Iris pigment epithelial cell (primary cell): ENCODE measurements around the gene MTURN.

Experiments
- DNase-seq: peaks from one replicate; pipeline ENCODE4 v3.0.0-alpha.2; 2011; ENCODE audit warnings: low read depth

Gene MTURN

GRCh38 chr7:30136117-30136731 is 1.4 kb downstream of the MTURN start:
- no peak for DNase-seq

- DNase-seq: no peak
Measured at GRCh38 chr7:30136743-30137485, 2.1 kb downstream of the MTURN start.

DNA sequence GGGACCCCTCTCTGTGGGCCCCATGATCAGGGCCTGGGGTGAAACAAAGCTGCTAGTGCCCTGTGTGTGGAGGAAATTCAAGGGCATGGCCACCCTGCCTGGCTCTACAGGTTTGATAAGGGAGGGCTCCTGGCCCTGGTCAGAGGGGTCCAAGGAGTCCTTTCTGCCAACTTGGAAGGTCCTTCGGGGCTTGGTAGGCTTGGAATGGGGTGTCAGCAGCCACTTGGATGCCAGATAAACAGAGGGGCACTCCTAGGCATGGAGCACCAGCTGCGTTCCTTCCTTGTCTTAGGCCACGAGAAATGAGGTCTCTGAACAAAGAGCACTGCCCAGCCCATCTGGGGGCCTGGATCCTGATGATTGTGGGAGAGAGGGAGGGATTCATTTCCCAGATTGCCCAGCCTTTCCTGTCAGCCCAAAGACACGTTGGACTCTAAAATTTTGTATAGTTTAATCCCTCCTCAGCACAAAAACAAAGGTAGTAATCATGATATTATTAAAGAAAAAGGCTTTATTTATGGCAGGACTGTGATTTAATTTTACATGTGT is 5.1 kb downstream of the MTURN start:
- DNase-seq: no peak

GRCh38 chr7:30140456-30140855 is 5.7 kb downstream of the MTURN start:
- no peak for DNase-seq

GRCh38 chr7:30142710-30143109 is 7.9 kb downstream of the MTURN start:
- peak; percentile 49 for DNase-seq

DNA sequence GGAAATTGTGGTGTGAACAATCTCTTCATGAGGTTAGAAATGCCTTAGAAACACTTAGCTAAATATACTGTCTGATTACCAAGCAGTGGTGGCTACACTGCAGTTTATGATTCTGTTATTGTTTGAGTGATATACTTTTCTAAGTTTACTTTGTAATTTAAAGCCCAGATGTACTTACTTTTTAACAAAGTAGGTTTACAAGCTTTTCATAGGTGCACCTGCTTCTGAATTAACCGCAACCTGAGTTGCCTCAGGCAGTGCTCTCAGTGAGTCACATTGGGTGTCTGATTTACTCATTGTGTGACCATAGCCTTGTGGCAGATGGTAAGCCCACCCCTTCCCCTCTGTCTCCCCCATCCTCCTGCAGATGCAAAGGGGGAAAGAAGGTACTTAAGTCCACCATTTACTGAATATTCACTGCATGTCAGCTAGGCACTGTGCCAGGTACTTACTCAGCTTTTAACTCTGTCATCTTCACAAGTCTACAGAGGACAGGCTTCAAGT is 9.0 kb downstream of the MTURN start:
- peak; percentile 65 for DNase-seq

- DNase-seq: no peak
Measured at GRCh38 chr7:30144657-30145306, 10.0 kb downstream of the MTURN start.

DNA sequence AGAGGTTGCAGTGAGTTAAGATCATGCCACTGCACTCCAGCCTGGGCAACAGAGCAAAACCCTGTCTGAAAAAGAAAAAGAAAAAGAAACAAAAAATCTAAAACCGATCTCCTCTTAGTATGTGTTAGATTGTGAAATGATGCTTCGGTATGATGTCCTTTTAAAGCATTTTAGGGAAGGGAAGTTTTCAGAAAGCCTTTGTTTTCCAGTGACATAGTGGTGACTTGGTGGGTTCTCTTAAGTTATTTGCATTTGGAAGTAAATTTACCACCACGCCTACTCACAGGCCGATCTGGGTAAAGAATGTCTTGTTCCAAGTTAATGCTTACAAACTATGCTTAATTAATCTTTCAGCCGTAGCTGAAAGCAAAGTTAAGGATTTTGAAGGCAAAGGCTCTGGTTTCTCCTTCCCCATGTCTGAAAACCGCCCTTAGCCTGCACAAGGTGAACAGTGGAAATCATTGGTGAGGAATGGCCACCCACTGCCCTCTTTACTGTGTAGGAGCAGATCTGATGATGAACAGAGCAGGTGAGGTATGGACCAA is 10.7 kb downstream of the MTURN start:
- no peak for DNase-seq

- no peak for DNase-seq
Measured at GRCh38 chr7:30146127-30146612, 11.4 kb downstream of the MTURN start.

DNA sequence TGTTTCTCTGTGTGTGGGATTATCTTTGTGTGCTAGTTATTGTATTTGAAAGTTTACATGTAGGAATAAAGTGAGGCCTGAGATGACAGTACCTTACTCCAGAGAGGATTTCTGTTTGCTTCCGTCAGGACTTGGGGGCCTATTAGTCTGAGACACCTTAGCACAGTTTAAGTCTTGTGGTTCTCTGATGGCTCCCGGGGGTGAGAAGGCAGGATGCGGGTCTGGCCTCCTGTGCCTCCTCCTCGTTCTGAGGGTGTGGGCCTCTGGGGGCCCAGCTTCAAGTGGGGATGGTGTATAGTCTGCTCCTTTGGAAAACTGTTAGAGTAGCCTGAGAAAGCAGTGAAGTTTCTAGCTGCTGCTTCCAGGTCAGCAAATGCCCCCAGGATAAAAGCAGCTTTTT is 12.4 kb downstream of the MTURN start:
- DNase-seq: no peak

DNA sequence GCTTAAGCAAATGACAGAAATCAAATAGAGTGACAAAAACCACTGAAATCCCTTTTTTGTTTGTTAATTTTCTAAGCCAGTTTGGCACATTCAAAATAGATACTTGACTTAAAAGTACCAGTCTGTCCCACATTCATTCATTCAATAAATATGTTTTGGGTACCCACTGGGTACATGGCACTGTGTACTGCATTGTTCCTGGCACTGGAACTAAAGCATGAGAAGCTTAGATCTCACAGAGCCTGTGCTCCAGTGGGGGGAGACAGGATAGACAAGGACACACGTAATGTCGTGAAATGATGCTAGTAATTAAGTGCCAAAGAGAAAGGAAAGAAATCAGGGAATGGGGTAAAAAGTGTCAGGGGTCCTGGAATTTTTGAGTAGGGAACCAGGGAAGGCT is 13.0 kb downstream of the MTURN start:
- DNase-seq: no peak

DNA sequence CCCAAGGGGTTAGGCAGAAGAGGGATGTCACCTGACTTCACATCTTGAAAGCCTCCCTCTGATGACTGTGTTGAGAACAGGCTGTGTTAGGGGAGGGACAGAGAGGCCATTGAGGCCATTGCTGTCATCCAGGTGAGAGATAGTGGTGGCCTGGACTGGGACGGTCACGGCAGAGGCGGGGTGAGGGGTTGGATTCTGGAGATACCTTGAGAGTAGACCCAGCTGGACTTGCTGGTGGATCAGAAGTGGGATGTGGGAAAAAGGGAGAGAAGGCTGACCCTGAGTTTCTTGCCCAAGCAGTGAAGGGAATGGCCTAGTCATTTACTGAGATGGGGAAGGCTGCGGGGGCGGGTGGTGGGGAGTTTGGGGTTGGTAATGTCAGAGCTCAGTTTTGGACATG is 13.6 kb downstream of the MTURN start:
- DNase-seq: no peak

DNA sequence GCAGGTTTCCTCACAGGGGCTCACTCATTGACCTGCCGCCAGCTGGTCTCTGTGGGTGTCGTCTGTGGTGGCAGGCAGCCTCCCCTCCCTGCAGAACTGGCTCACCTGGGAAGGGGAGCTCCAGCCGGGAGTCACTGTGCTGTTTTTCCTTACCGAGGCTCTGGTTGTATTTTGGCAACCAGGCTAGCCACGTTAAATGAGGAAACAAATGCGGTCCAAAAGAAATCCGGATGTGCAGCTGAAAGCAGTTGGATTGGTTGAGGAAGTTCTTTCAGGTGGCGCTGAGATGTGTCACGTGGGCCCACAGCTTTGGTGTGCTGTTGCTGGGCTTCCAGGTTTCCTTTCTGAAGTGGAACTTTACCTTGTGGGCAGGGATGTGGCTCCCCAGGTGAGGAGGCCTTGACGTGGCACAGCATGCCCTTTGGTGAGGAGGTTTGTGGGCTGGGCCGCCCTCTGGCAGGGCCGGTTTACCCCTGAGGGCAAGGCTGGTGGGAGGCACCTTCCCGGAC is 14.2 kb downstream of the MTURN start:
- no peak for DNase-seq

DNA sequence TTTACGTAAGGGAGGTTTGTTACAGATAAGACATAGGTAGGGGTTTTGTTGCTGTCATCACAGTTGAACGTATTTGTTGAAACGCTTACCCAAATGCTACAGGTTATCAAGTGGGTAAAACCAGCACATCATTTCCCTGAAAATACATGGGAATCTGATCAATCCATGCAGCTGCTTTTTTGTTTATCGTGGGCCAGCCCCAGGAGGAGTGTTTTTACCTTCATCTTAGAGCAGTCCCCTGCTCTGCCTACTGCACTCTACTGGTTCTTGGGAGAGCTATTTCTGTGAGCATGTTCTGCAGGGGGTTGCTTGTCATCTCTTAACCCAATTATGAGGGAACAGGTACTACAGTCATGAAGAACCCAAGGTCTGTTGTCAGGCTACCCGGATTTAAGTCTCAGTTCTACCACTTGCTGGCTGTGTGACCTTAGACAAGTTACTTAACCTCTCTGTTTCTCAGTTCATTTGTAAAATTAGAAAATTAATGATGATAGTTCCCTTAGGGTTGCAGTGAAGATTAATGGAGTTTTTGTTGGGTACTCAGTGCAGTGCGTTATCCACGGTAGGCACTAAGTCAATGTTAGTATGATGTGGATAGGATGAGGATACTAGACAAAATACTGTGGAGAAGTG is 15.0 kb downstream of the MTURN start:
- no peak for DNase-seq

- no peak for DNase-seq
Measured at GRCh38 chr7:30150711-30151110, 15.9 kb downstream of the MTURN start.

GRCh38 chr7:30154111-30154587 is 19.4 kb downstream of the MTURN start:
- no peak for DNase-seq

GRCh38 chr7:30155481-30155880 is 20.7 kb downstream of the MTURN start:
- no peak for DNase-seq

DNA sequence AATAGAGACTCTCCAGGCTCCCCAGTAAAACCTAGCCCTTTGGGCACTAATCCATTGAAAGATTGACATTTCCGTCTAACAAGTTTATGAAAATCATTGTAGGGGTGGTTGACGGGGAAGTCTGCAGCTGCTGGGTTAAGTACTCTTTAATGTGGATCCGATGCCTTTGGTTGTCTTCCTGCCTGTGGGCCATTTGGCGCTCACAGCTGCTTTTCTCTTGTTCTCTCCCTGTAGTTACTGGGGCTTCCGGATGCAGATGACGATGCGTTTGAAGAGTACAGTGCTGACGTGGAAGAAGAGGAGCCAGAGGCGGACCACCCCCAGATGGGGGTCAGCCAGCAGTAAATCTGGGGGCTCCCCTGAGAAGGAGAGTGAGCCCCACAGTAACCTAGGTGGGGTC is 22.4 kb downstream of the MTURN start:
- DNase-seq: no peak

DNA sequence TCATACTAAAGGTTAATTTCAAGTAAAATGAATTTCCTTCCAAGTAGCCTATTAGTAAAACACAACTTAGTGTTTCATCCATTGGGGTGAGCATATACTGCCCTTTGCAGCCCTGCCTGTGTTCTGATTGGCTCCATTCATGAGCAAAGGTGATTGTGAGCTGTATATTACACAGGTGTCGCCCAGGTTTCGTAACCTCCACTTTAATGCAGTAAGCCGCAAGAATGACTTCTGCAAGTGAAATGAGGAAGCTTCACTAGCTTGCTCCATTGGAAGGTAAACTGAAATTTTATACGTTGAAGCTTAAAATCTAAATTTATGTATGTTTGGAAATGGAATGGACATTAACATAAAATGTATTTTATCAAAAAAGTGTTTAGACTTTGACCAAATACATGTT is 24.4 kb downstream of the MTURN start:
- no peak for DNase-seq

DNA sequence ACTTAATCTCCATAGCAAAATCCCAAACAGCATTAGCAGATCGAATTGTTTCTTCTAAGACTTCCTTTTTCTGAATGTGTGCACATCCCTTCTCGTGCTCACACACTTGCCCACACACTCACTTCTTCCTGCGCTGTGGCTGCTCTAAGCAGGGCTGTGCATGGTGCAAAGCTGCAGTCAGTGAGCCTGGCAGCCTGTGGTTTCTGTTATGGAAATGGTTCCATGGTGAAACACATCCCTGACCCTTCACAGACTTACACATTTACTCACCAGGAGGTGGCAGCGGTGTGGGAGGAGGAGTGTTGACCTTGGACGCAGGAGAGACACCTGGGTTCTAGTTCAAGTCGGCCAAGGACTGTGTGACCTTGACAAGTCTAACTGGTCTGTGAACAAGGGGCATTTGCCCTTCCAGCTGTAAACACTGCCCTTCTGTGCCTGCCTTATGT is 24.9 kb downstream of the MTURN start:
- DNase-seq: peak; percentile 57

DNA sequence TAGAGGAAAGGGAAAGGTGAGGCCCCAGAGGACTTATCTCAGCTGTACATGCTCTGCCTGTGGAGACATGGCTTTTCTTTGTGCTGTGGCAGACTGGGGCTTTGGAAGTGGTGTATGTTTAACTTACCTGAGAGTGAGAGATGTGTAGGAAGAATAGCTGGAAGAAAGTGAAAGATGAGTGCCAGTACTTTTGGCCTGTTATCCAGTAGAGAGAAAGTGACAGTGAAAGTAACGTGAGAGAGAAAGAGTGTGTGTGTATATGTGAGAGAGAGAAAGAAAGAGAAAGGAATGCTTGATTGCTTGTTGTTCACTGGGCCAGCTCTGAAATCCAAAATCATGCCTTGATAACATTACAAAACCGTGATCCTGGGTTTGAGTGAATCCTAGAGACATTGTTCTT is 25.5 kb downstream of the MTURN start:
- DNase-seq: no peak

- no peak for DNase-seq
Measured at GRCh38 chr7:30162133-30162532, 27.3 kb downstream of the MTURN start.
